Lower leg skin (tissue), 4 donors: ENCODE results near the gene PIP4K2A. TPM values are rescaled to one million over a fixed set of nuclear protein-coding genes. Genes with fewer than 3 reads are reported as not detected.

Experiments
- DNase-seq, 2 donors: peaks; one replicate each; pipeline ENCODE4 v3.0.0-alpha.2; 2019; ENCODE audit warnings: low spot score in 2 of 2
- H3K4me3 ChIP-seq: fragments of 200-600 bp; sonication (generic); 2 replicates; pipeline ENCODE4 v1.5.1; 2017; ENCODE audit warnings: mild to moderate bottlenecking, low read depth; ENCODE audit not compliant: poor library complexity, severe bottlenecking
- POLR2A ChIP-seq, 2 donors: fragments of 450-650 bp; IDR thresholded peaks; one replicate each; pipeline ENCODE4 v1.6.1; 2016 to 2017; ENCODE audit warnings: antibody characterized with exemption in 2 of 2, mild to moderate bottlenecking in 1 of 2, moderate library complexity in 1 of 2
- WGBS, 2 donors: methylation state at CpG; one replicate each; pipeline ENCODE4 v1.1.5; 2018; 5-methylcytosine and 5-hydroxymethylcytosine counted together
- intact Hi-C: fragments of 100-400 bp; cut with DNase I; formaldehyde crosslinking; loops from one replicate; pipeline ENCODE4 v1.15.0; 2023; ENCODE audit warnings: low total_unique reads
- total RNA-seq, 4 donors: library from RNA; depleted of rRNA; stranded (reverse); fragments of >200 nt; gene quantifications; one replicate each; pipeline ENCODE4 v1.1.0, GENCODE V29; 2016
- TF ChIP-seq, protein P1 (sequence below), 3 donors: fragments of 450-650 bp; IDR thresholded peaks; one replicate each; pipeline ENCODE4 v1.5.1; 2016; ENCODE audit warnings: antibody characterized with exemption in 3 of 3, mild to moderate bottlenecking in 3 of 3, moderate library complexity in 2 of 3

Gene PIP4K2A
- total RNA-seq, 4 donors from 2014 or later = 2.3 to 12.4 (median 6.6) TPM

DNA sequence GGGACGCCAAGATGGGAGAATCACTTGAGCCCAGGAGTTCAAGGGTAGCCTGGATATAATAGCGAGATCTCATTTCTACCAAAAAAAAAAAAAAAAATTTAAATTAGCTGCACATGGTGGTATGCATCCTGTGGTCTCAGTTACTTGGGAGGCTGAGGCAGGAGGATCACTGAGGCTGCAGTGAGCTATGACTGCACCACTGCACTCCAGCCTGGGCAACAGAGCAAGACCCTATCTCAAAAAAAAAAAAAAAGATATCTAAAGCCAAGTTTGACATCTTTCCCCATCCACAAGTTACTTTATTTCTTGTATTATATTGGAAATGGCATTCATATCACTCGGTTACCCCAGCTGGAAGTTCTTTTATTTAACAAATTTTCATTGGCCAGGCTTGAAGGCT is 3.4 kb upstream of the PIP4K2A start:
- 91 to 92% methylated on average over 3 of the region's 3 CpGs for WGBS, 2 donors
- TF ChIP-seq, protein P1, sequence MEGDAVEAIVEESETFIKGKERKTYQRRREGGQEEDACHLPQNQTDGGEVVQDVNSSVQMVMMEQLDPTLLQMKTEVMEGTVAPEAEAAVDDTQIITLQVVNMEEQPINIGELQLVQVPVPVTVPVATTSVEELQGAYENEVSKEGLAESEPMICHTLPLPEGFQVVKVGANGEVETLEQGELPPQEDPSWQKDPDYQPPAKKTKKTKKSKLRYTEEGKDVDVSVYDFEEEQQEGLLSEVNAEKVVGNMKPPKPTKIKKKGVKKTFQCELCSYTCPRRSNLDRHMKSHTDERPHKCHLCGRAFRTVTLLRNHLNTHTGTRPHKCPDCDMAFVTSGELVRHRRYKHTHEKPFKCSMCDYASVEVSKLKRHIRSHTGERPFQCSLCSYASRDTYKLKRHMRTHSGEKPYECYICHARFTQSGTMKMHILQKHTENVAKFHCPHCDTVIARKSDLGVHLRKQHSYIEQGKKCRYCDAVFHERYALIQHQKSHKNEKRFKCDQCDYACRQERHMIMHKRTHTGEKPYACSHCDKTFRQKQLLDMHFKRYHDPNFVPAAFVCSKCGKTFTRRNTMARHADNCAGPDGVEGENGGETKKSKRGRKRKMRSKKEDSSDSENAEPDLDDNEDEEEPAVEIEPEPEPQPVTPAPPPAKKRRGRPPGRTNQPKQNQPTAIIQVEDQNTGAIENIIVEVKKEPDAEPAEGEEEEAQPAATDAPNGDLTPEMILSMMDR (IDR thresholded peaks at IDR 0.05) = no peak
- no peak for TF ChIP-seq POLR2A (IDR thresholded peaks at IDR 0.05)
- H3K4me3 ChIP-seq = no peak overlapping the region
- DNase-seq = no peak
- intact Hi-C loops = no loop called here

DNA sequence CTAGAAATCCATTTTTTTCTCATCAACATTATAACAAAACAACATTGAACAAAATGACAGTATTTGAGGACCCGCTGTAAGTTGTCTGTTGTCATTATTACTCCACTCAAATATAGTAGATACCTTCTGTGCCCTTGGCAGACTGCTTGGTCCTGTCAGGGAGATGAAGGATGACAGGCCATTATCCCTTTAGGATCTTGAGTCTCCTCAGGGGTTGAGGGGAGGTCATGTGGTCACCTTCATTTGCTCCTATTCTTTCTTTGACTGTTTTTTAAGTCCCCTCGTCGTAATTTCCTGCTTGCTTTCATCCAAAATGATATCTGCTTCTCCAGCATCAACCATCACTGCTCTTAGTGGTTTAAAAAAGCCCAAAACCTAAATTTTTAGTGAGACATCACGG is 2.6 kb upstream of the PIP4K2A start:
- DNase-seq = no peak
- TF ChIP-seq POLR2A (IDR thresholded peaks at IDR 0.05) = no peak
- TF ChIP-seq, protein P1 (IDR thresholded peaks at IDR 0.05) = no peak

DNA sequence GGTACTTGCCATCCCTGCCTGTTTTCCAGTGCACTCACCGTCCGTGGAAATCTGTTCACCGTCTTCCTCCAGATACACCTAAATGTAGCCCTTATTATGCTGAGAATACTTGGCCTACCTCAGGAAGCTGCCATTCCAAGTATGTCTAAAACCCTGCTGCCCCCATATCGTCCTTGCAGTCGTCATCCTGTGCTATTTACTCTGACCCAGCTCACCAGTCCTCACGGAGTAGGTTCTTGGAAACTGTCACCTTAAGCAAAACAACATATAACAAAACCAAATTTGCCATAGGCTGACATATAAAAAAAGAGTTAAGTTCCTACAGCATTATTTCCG is 880 bp upstream of the PIP4K2A start:
- no peak overlapping the region for H3K4me3 ChIP-seq
- DNase-seq = no peak
- WGBS, 2 donors = 75 to 78% methylated on average over 7 of the region's 7 CpGs
- intact Hi-C loops = no loop called here
- TF ChIP-seq, protein P1 (IDR thresholded peaks at IDR 0.05) = no peak
- no peak for TF ChIP-seq POLR2A (IDR thresholded peaks at IDR 0.05)

More for the DNA sequence above, 2.6 kb upstream of the PIP4K2A start:
- no peak overlapping the region for H3K4me3 ChIP-seq
- WGBS, 2 donors = 76 to 85% methylated on average over 4 of the region's 4 CpGs
- intact Hi-C loops = no loop called here

DNA sequence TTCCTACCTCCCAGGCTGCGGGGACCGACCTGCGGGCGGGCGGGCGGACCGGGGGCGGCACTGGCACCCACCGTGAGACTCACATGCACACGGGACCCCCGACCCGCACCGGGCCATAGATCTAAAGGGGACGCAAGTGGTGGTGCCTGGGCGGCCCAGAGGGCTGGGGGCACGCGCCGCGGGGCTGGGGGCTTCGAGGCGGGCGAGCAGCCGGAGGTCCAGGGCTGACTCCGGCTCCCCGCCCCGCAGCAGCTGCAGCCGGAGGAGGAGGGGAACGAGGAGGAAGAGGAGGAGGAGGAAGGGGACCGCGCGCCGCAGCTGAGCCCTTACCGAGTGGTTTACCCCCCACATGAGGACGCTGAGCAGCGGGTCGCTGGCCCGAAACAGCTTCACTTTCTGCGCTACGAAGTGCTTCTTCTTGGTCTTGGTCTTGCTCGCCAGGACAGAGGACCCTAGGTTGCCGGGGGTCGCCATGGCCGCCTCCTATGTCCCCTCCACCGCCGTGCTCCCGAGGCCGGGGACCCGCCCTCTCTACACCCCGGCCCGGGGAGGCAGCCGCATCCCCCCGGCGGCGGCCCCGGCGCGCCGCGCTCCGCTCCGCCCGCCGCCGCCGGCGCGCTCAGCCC is 412 bp downstream of the PIP4K2A start:
- peak overlapping the region; percentile 95 for H3K4me3 ChIP-seq
- TF ChIP-seq POLR2A (IDR thresholded peaks at IDR 0.05) = no peak
- TF ChIP-seq, protein P1 (IDR thresholded peaks at IDR 0.05) = no peak
- intact Hi-C loops = no loop called here
- DNase-seq = peak in 1 of 2 donors; percentile 88
- 1% methylated on average over 19 to 47 of the region's 67 CpGs for WGBS, 2 donors

DNA sequence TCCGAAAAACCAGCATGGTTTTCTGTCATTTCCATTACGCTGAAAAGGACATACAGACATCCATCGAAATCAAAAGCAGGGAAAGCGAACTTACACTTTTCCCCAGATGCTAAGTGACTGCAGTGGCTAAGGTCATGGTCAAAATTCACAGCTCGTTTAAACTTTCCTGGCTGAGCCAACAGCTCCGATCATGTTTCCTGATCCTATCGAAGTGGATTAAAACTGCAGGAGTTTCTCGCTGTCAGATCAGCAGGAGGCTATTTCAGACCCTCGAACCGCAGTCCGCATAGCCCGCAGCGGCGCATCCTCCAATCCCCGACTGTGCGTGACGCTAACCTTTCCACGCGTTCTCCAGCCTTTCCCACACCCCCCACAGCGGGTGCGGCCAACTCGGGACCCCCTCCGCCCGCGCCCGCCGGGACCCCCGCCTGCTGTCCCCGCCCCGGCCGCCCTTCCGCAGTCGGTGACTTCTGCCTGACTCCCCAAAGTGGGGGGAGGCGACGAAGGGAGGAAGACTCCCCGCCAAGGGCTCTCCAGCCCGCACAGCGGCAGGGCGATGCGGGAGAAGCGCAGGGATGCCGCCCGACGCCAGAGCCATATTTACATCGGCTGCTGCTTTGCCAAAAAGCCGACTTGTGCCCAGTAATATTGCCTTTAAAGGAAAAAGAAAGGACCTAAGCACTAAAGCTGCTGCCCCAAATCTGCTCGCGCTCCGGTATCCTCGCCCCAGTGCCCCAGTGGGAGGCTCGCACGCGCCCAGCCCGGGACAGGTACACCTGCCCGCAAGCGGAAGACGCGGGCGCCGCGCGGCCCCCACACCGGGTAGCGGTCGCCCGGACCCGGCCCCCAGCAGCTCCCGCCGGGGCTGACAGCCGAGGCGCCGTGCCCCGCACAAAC is 1.2 kb downstream of the PIP4K2A start:
- peak in 1 of 2 donors; percentile 88 for DNase-seq
- peak overlapping the region; percentile 95 for H3K4me3 ChIP-seq
- WGBS, 2 donors = 1 to 2% methylated on average over 46 to 70 of the region's 73 CpGs
- intact Hi-C loops = no loop called here
- TF ChIP-seq, protein P1 (IDR thresholded peaks at IDR 0.05) = no peak
- TF ChIP-seq POLR2A (IDR thresholded peaks at IDR 0.05) = no peak
